Endothelial cell of umbilical vein (primary cell): ENCODE measurements around the gene MED7. TPM values are rescaled to one million over a fixed set of nuclear protein-coding genes. Genes with fewer than 3 reads are reported as not detected.

Experiments
- BruUV-seq: library from RNA; stranded (reverse); fragments of 400-500 nt; replicated peaks from 2 replicates; lab custom pipeline; 2021; lab: Mats Ljungman, UMichigan
- CTCF ChIA-PET: fragments of 300-600, 350-600 bp; sonication (Branson Sonifier 250); formaldehyde crosslinking; loops from one replicate; lab custom pipeline; 2021; ENCODE audit warnings: antibody characterized with exemption, inconsistent platforms; lab: Charles Lee
- POLR2A ChIA-PET: fragments of 300-600, 350-600 bp; sonication (Branson Sonifier 250); formaldehyde crosslinking; loops from one replicate; lab custom pipeline; 2021; ENCODE audit warnings: antibody characterized with exemption, inconsistent platforms; lab: Charles Lee
- DNase-seq: peaks from one replicate; pipeline ENCODE4 v3.0.0-alpha.2; 2011; ENCODE audit warnings: low read depth, low spot score
- FAIRE-seq: peaks from 2 replicates; lab custom pipeline; 2011; peaks lifted over from hg19 to GRCh38; lab: Jason Lieb, UNC
- H2AFZ ChIP-seq: 2 replicates; pipeline ENCODE4 v1.6.0; 2012; ENCODE audit warnings: low read depth, low read length, control low read depth, inconsistent platforms
- H3K27ac ChIP-seq: 2 replicates; pipeline ENCODE4 v1.5.1; 2011; ENCODE audit warnings: low read depth, mild to moderate bottlenecking, control low read depth, low read length, moderate library complexity; ENCODE audit not compliant: insufficient read depth
- H3K27me3 ChIP-seq, 2 experiments: 2 replicates each; pipeline versions ENCODE4 v1.6.0 to v1.6.1; 2011; ENCODE audit warnings: low read length in 2 of 2, mixed read lengths in 1 of 2; ENCODE audit not compliant: control insufficient read depth in 2 of 2, insufficient read depth in 2 of 2
- H3K36me3 ChIP-seq, 2 experiments: 2 replicates in 1 of 2; 3 replicates in 1 of 2; pipeline ENCODE4 v1.5.1; 2011; ENCODE audit warnings: low read length in 2 of 2, mild to moderate bottlenecking in 1 of 2, moderate library complexity in 1 of 2; ENCODE audit not compliant: control insufficient read depth in 2 of 2, insufficient read depth in 2 of 2; ENCODE audit errors: extremely low read depth in 1 of 2
- H3K4me1 ChIP-seq: 3 replicates; pipeline ENCODE4 v1.5.1; 2011; ENCODE audit warnings: mild to moderate bottlenecking, low read length; ENCODE audit not compliant: control insufficient read depth, insufficient read depth; ENCODE audit errors: extremely low read depth
- H3K4me2 ChIP-seq: 2 replicates; pipeline ENCODE4 v1.6.1; 2011; ENCODE audit warnings: low read length, control low read depth, mixed read lengths; ENCODE audit not compliant: insufficient read depth
- H3K4me3 ChIP-seq, 3 experiments: fragments of 200-600 bp in 1 of 3; sonication (generic), shearing (Covaris generic) in 1 of 3; replicated peaks in 1 of 3; 2 replicates each; pipeline ENCODE4 v1.5.1; 2011 to 2016; ENCODE audit warnings: control low read depth in 3 of 3, low read length in 3 of 3, mild to moderate bottlenecking in 2 of 3, inconsistent platforms in 1 of 3, low read depth in 1 of 3, moderate library complexity in 1 of 3; ENCODE audit not compliant: insufficient read depth in 1 of 3
- H3K79me2 ChIP-seq: 2 replicates; pipeline ENCODE4 v1.6.0; 2012; ENCODE audit warnings: low read length, inconsistent platforms; ENCODE audit not compliant: control insufficient read depth, insufficient read depth
- H3K9ac ChIP-seq: replicated peaks from 2 replicates; pipeline ENCODE3; 2011; ENCODE audit warnings: low read length, control low read depth; ENCODE audit not compliant: insufficient read depth; ENCODE audit errors: extremely low read depth
- H3K9me1 ChIP-seq: replicated peaks from 3 replicates; pipeline ENCODE4 v1.6.0; 2011; ENCODE audit warnings: mild to moderate bottlenecking, low read length; ENCODE audit not compliant: control insufficient read depth, insufficient read depth; ENCODE audit errors: extremely low read depth
- H3K9me3 ChIP-seq: replicated peaks from 2 replicates; pipeline ENCODE4 v1.5.1; 2012; ENCODE audit warnings: low read length, inconsistent platforms; ENCODE audit not compliant: control insufficient read depth, insufficient read depth
- H4K20me1 ChIP-seq: replicated peaks from 2 replicates; pipeline ENCODE3; 2011; ENCODE audit warnings: mild to moderate bottlenecking, low read length; ENCODE audit not compliant: control insufficient read depth, insufficient read depth; ENCODE audit errors: extremely low read depth
- CTCF ChIP-seq, 2 donors: IDR thresholded peaks; 1 replicate in 1 of 2; 2 replicates in 1 of 2; pipeline ENCODE4 v1.5.1; 2011; ENCODE audit warnings: low read length in 2 of 2, mild to moderate bottlenecking in 2 of 2, moderate library complexity in 2 of 2, control low read depth in 1 of 2, inconsistent platforms in 1 of 2, low read depth in 1 of 2; ENCODE audit not compliant: insufficient read depth in 1 of 2; ENCODE audit errors: extremely low read depth in 1 of 2
- EZH2 ChIP-seq: IDR thresholded peaks from 2 replicates; pipeline ENCODE4 v1.6.1; 2012; ENCODE audit warnings: borderline replicate concordance, low read depth, mild to moderate bottlenecking, moderate library complexity, low read length, inconsistent platforms; ENCODE audit not compliant: severe bottlenecking
- FOS ChIP-seq: IDR thresholded peaks from 2 replicates; pipeline ENCODE4 v1.6.1; 2011; ENCODE audit warnings: mild to moderate bottlenecking, low read length, moderate library complexity, borderline replicate concordance; ENCODE audit not compliant: insufficient read depth
- GATA2 ChIP-seq: IDR thresholded peaks from 2 replicates; pipeline ENCODE4 v1.7.0; 2011; ENCODE audit warnings: low read depth, mild to moderate bottlenecking, moderate library complexity, mixed read lengths, low read length; ENCODE audit not compliant: insufficient read length, insufficient read depth
- JUN ChIP-seq: IDR thresholded peaks from 2 replicates; pipeline ENCODE4 v1.6.1; 2011; ENCODE audit warnings: borderline replicate concordance, low read depth; ENCODE audit not compliant: insufficient read length, insufficient read depth
- MAX ChIP-seq: IDR thresholded peaks from 2 replicates; pipeline ENCODE4 v1.6.1; 2011; ENCODE audit not compliant: insufficient read depth, insufficient read length
- MYC ChIP-seq: IDR thresholded peaks from one replicate; pipeline ENCODE4 v1.6.1; 2011; ENCODE audit warnings: mild to moderate bottlenecking, low read depth, low read length
- POLR2A ChIP-seq: IDR thresholded peaks from 2 replicates; pipeline ENCODE4 v1.6.1; 2012; ENCODE audit warnings: low read depth, mild to moderate bottlenecking, control low read depth, low read length
- POLR2AphosphoS5 ChIP-seq: IDR thresholded peaks from 2 replicates; pipeline ENCODE4 v1.6.1; 2012; ENCODE audit warnings: low read depth, mild to moderate bottlenecking, control low read depth, low read length, moderate library complexity; ENCODE audit not compliant: insufficient read depth
- dilution Hi-C: fragments of 300-500 bp; cut with MboI; formaldehyde crosslinking; loops from one replicate; pipeline ENCODE4 v1.15.0; 2019; ENCODE audit warnings: low sequenced_read_pairs; ENCODE audit not compliant: extremely low pct_ligation_motif_present
- intact Hi-C: fragments of 100-400 bp; cut with micrococcal nuclease; formaldehyde crosslinking; loops from one replicate; pipeline ENCODE4 v1.10.0; 2022
- polyA plus RNA-seq, 4 experiments: library from polyadenylated mRNA; depleted of rRNA in 3 of 4; stranded (reverse) in 3 of 4; unstranded in 1 of 4; fragments of >200 nt; gene quantifications; 2 replicates each; pipeline versions ENCODE4 v1.2.1 to v1.2.3, GENCODE V29; 2011 to 2012; ENCODE audit warnings: missing spikeins in 1 of 4
- total RNA-seq: library from RNA; stranded (reverse); gene quantifications from 2 replicates; pipeline ENCODE4 v1.2.3, GENCODE V29; 2021

MED7 gene
- total and polyA plus RNA-seq, 2 donors (not counting 3 experiments of a cell fraction or from before 2014, with no cell fraction given), result 4.3 to 9.2 TPM

- Histone ChIP-seq H3K4me2 (no peak overlapping the region), H3K27ac (no peak overlapping the region), H3K4me1 (no peaks in the 10 kb centered on the region), H3K4me3 (no peak overlapping the region), H3K36me3 (no peaks in the 10 kb centered on the region), H2AFZ (no peak overlapping the region), H3K9ac (no peak overlapping the region), H4K20me1 (no peaks in the 10 kb centered on the region), H3K27me3 (no peaks in the 10 kb centered on the region), H3K9me1 (no peaks in the 10 kb centered on the region), H3K79me2 (no peaks in the 10 kb centered on the region), H3K9me3 (no peaks in the 10 kb centered on the region)
- intact Hi-C loops (no loop called here), dilution Hi-C loops (no loop called here)
- ChIA-PET POLR2A (no interaction called here), CTCF (interaction anchor here (0.7 to 1.2 kb wide), 3 partner anchors 10 to 27 kb away, joined by 3 read pairs; no protein-coding TSS in a partner anchor)
- TF ChIP-seq MAX (no peak), CTCF (IDR thresholded peaks at IDR 0.05; ENCODE audit: extremely low read depth in 1 of 2, insufficient read depth in 1 of 2, low read depth in 1 of 2, low read length in 2 of 2) (no peak), GATA2 (no peak), POLR2AphosphoS5 (no peak), JUN (no peak), FOS (no peak), MYC (no peak), POLR2A (no peak), EZH2 (no peak)
- no peak for FAIRE-seq
- no peak for DNase-seq
- BruUV-seq, result no TSS peak
Observed at GRCh38 chr5:157121709-157122108, 21.0 kb downstream of the MED7 start.
